Measurements from ENCODE around the gene IL3.

Gene IL3

GRCh38 chr5:132073231-132074013 is 13.0 kb downstream of the IL3 start, which contains the start of gene CSF2:
Gene CSF2 (plus strand): TSS chr5:132073789. CDS start chr5:132073824, 35 bp downstream.
- peaks cover 31% of the 10 kb centered on the region for H3K4me1 ChIP-seq (ENCODE audit: insufficient read depth, poor library complexity, severe bottlenecking)
- no peaks in the 10 kb centered on the region for H3K9me3 ChIP-seq (ENCODE audit: severe bottlenecking)
- H3K27ac ChIP-seq (ENCODE audit: poor library complexity, severe bottlenecking), result peak within 1 kb of the TSS; percentile 85
- DNase-seq (ENCODE audit: low spot score) (no peak), ATAC-seq (ENCODE audit: low read depth) (peak; percentile 88)
- no peaks in the 10 kb centered on the region for H3K27me3 ChIP-seq (ENCODE audit: insufficient read depth, poor library complexity, severe bottlenecking)
- TF ChIP-seq CTCF (IDR thresholded peaks at IDR 0.05; ENCODE audit: poor library complexity, severe bottlenecking), result no peak
- no peak within 1 kb of the TSS for H3K4me3 ChIP-seq (ENCODE audit: severe bottlenecking)
- H3K36me3 ChIP-seq (ENCODE audit: low read depth), result no peaks in the 10 kb centered on the region

GRCh38 chr5:132074091-132074771 is 13.8 kb downstream of the IL3 start:
- H3K4me1 ChIP-seq (ENCODE audit: insufficient read depth, poor library complexity, severe bottlenecking), result peaks cover 31% of the 10 kb centered on the region
- ATAC-seq (ENCODE audit: low read depth) (peak; percentile 39; the same call in 2 of the 3 replicates), DNase-seq (ENCODE audit: low spot score) (no peak)
- no peak for TF ChIP-seq CTCF (IDR thresholded peaks at IDR 0.05; ENCODE audit: poor library complexity, severe bottlenecking)
- no peak overlapping the region for H3K4me3 ChIP-seq (ENCODE audit: severe bottlenecking)
- H3K36me3 ChIP-seq (ENCODE audit: low read depth), result no peaks in the 10 kb centered on the region
- no peaks in the 10 kb centered on the region for H3K9me3 ChIP-seq (ENCODE audit: severe bottlenecking)
- H3K27me3 ChIP-seq (ENCODE audit: insufficient read depth, poor library complexity, severe bottlenecking), result no peaks in the 10 kb centered on the region
- peak overlapping the region; percentile 85 for H3K27ac ChIP-seq (ENCODE audit: poor library complexity, severe bottlenecking)

DNA sequence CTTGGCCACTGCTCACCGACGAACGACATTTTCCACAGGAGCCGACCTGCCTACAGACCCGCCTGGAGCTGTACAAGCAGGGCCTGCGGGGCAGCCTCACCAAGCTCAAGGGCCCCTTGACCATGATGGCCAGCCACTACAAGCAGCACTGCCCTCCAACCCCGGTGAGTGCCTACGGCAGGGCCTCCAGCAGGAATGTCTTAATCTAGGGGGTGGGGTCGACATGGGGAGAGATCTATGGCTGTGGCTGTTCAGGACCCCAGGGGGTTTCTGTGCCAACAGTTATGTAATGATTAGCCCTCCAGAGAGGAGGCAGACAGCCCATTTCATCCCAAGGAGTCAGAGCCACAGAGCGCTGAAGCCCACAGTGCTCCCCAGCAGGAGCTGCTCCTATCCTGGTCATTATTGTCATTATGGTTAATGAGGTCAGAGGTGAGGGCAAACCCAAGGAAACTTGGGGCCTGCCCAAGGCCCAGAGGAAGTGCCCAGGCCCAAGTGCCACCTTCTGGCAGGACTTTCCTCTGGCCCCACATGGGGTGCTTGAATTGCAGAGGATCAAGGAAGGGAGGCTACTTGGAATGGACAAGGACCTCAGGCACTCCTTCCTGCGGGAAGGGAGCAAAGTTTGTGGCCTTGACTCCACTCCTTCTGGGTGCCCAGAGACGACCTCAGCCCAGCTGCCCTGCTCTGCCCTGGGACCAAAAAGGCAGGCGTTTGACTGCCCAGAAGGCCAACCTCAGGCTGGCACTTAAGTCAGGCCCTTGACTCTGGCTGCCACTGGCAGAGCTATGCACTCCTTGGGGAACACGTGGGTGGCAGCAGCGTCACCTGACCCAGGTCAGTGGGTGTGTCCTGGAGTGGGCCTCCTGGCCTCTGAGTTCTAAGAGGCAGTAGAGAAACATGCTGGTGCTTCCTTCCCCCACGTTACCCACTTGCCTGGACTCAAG is 14.6 kb downstream of the IL3 start:
- H3K36me3 ChIP-seq (ENCODE audit: low read depth), result no peaks in the 10 kb centered on the region
- no peaks in the 10 kb centered on the region for H3K9me3 ChIP-seq (ENCODE audit: severe bottlenecking)
- ATAC-seq (ENCODE audit: low read depth), result no peak; the same call in 2 of the 3 replicates
- no peak for DNase-seq (ENCODE audit: low spot score)
- no peak overlapping the region for H3K4me3 ChIP-seq (ENCODE audit: severe bottlenecking)
- TF ChIP-seq CTCF (IDR thresholded peaks at IDR 0.05; ENCODE audit: poor library complexity, severe bottlenecking), result no peak
- H3K27ac ChIP-seq (ENCODE audit: poor library complexity, severe bottlenecking), result peak overlapping the region; percentile 85
- peaks cover 31% of the 10 kb centered on the region for H3K4me1 ChIP-seq (ENCODE audit: insufficient read depth, poor library complexity, severe bottlenecking)
- H3K27me3 ChIP-seq (ENCODE audit: insufficient read depth, poor library complexity, severe bottlenecking), result no peaks in the 10 kb centered on the region

DNA sequence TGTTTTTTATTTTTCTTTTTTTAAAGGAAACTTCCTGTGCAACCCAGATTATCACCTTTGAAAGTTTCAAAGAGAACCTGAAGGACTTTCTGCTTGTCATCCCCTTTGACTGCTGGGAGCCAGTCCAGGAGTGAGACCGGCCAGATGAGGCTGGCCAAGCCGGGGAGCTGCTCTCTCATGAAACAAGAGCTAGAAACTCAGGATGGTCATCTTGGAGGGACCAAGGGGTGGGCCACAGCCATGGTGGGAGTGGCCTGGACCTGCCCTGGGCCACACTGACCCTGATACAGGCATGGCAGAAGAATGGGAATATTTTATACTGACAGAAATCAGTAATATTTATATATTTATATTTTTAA is 15.2 kb downstream of the IL3 start:
- H3K4me1 ChIP-seq (ENCODE audit: insufficient read depth, poor library complexity, severe bottlenecking), result peaks cover 31% of the 10 kb centered on the region
- no peaks in the 10 kb centered on the region for H3K36me3 ChIP-seq (ENCODE audit: low read depth)
- H3K27me3 ChIP-seq (ENCODE audit: insufficient read depth, poor library complexity, severe bottlenecking), result no peaks in the 10 kb centered on the region
- peak overlapping the region; percentile 85 for H3K27ac ChIP-seq (ENCODE audit: poor library complexity, severe bottlenecking)
- ATAC-seq (ENCODE audit: low read depth) (no peak), DNase-seq (ENCODE audit: low spot score) (no peak)
- H3K9me3 ChIP-seq (ENCODE audit: severe bottlenecking), result no peaks in the 10 kb centered on the region
- H3K4me3 ChIP-seq (ENCODE audit: severe bottlenecking), result no peak overlapping the region
- no peak for TF ChIP-seq CTCF (IDR thresholded peaks at IDR 0.05; ENCODE audit: poor library complexity, severe bottlenecking)
